NB4 (cell line): ENCODE results near the gene NOS1.

Source experiments
- DNase-seq: peaks from one replicate; pipeline ENCODE4 v3.0.0; 2010; ENCODE audit warnings: low read depth
- H3K4me3 ChIP-seq: one replicate; pipeline ENCODE4 v1.5.1; 2011; ENCODE audit warnings: mild to moderate bottlenecking, low read depth, low read length, moderate library complexity
- CTCF ChIP-seq: IDR thresholded peaks from one replicate; pipeline ENCODE4 v1.5.1; 2012; ENCODE audit warnings: low read depth, low read length
- MAX ChIP-seq: IDR thresholded peaks from 2 replicates; pipeline ENCODE4 v1.6.1; 2011; ENCODE audit warnings: low read depth, low read length
- MYC ChIP-seq: IDR thresholded peaks from 2 replicates; pipeline ENCODE4 v1.6.1; 2011; ENCODE audit warnings: low read depth, low read length
- POLR2A ChIP-seq: IDR thresholded peaks from 2 replicates; pipeline ENCODE4 v1.6.1; 2011; ENCODE audit warnings: mild to moderate bottlenecking; ENCODE audit not compliant: insufficient read length; ENCODE audit errors: extremely low read depth

The NOS1 gene

GRCh38 chr12:117218149-117218548 lies 143.3 kb downstream of the NOS1 start:
- TF ChIP-seq MYC, result no peak
- no peak for TF ChIP-seq POLR2A
- no peak for TF ChIP-seq MAX
- TF ChIP-seq CTCF, result no peak
- no peak for DNase-seq
- no peak overlapping the region for H3K4me3 ChIP-seq

GRCh38 chr12:117216686-117217085 lies 144.7 kb downstream of the NOS1 start:
- no peak for TF ChIP-seq MAX
- no peak for TF ChIP-seq POLR2A
- no peak for TF ChIP-seq MYC
- TF ChIP-seq CTCF, result no peak

GRCh38 chr12:117214797-117215196 lies 146.6 kb downstream of the NOS1 start:
- TF ChIP-seq MAX (no peak), MYC (no peak), CTCF (no peak), POLR2A (no peak)
- no peak for DNase-seq
- no peak overlapping the region for H3K4me3 ChIP-seq

More at GRCh38 chr12:117216686-117217085, 144.7 kb downstream of the NOS1 start:
- DNase-seq, result no peak
- no peak overlapping the region for H3K4me3 ChIP-seq

- TF ChIP-seq POLR2A, result no peak
- DNase-seq, result no peak
- no peak overlapping the region for H3K4me3 ChIP-seq
Measured at GRCh38 chr12:117213295-117213808, 148.1 kb downstream of the NOS1 start.

GRCh38 chr12:117212563-117213190 lies 148.7 kb downstream of the NOS1 start:
- TF ChIP-seq MAX, result no peak
- peak; percentile 98 for TF ChIP-seq CTCF
- H3K4me3 ChIP-seq, result no peak overlapping the region
- peak; percentile 83 for DNase-seq

GRCh38 chr12:117210266-117210918 lies 151.0 kb downstream of the NOS1 start:
- no peak for TF ChIP-seq MAX
- no peak for TF ChIP-seq CTCF
- TF ChIP-seq POLR2A, result no peak
- TF ChIP-seq MYC, result no peak
- H3K4me3 ChIP-seq, result no peak overlapping the region
- DNase-seq, result no peak
